A549 (cell line): ENCODE results near the gene SAMD4B.
A peak's percentile ranks its signal among the peaks of the same experiment; 100 is the strongest.

ENCODE experiments used
- BCL3 ChIP-seq: fragments of >200 bp; sonication (Bioruptor Twin); formaldehyde crosslinking; IDR thresholded peaks from 3 replicates; pipeline ENCODE4 v1.6.1; 2016
- ELK1 ChIP-seq: fragments of 150-350 bp; IDR thresholded peaks from 2 replicates; pipeline ENCODE4 v1.6.1; 2014; ENCODE audit warnings: low read depth, mild to moderate bottlenecking, low read length
- MAZ ChIP-seq: fragments of 150-350 bp; IDR thresholded peaks from 2 replicates; pipeline ENCODE4 v1.6.1; 2014; ENCODE audit warnings: antibody characterized with exemption, low read depth, low read length, borderline replicate concordance
- TF ChIP-seq, protein P1 (sequence below): IDR thresholded peaks from 2 replicates; pipeline ENCODE4 v1.6.1; 2012
- TF ChIP-seq, protein P2 (sequence below): fragments of 450-650 bp; IDR thresholded peaks from 2 replicates; pipeline ENCODE4 v1.6.1; 2014; ENCODE audit warnings: antibody characterized with exemption
- TF ChIP-seq, protein P3 (sequence below): fragments of >200 bp; sonication (Bioruptor Twin); formaldehyde crosslinking; IDR thresholded peaks from 3 replicates; pipeline ENCODE4 v1.5.1; 2016

GRCh38 chr19:39433480-39434079, 91.4 kb downstream of the SAMD4B start:
- TF ChIP-seq, protein P1, sequence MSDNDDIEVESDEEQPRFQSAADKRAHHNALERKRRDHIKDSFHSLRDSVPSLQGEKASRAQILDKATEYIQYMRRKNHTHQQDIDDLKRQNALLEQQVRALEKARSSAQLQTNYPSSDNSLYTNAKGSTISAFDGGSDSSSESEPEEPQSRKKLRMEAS: peak; percentile 9; the same call in 1 of the 2 replicates
- TF ChIP-seq, protein P2, sequence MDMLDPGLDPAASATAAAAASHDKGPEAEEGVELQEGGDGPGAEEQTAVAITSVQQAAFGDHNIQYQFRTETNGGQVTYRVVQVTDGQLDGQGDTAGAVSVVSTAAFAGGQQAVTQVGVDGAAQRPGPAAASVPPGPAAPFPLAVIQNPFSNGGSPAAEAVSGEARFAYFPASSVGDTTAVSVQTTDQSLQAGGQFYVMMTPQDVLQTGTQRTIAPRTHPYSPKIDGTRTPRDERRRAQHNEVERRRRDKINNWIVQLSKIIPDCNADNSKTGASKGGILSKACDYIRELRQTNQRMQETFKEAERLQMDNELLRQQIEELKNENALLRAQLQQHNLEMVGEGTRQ: no peak
- TF ChIP-seq, protein P3, sequence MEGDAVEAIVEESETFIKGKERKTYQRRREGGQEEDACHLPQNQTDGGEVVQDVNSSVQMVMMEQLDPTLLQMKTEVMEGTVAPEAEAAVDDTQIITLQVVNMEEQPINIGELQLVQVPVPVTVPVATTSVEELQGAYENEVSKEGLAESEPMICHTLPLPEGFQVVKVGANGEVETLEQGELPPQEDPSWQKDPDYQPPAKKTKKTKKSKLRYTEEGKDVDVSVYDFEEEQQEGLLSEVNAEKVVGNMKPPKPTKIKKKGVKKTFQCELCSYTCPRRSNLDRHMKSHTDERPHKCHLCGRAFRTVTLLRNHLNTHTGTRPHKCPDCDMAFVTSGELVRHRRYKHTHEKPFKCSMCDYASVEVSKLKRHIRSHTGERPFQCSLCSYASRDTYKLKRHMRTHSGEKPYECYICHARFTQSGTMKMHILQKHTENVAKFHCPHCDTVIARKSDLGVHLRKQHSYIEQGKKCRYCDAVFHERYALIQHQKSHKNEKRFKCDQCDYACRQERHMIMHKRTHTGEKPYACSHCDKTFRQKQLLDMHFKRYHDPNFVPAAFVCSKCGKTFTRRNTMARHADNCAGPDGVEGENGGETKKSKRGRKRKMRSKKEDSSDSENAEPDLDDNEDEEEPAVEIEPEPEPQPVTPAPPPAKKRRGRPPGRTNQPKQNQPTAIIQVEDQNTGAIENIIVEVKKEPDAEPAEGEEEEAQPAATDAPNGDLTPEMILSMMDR: no peak
- TF ChIP-seq MAZ (no peak), ELK1 (no peak), BCL3 (no peak; the same call in 2 of the 3 replicates)
